GM12878 (cell line): ENCODE measurements around the gene SUFU. TPM values are rescaled to one million over a fixed set of nuclear protein-coding genes. Genes with fewer than 3 reads are reported as not detected.

Experiments used
- BMI1 ChIP-seq: fragments of 450-650 bp; IDR thresholded peaks from 2 replicates; pipeline ENCODE4 v1.6.1; 2016; ENCODE audit warnings: mild to moderate bottlenecking, moderate library complexity, borderline replicate concordance
- CBX3 ChIP-seq: fragments of 200-600 bp; sonication (generic); IDR thresholded peaks from 2 replicates; pipeline ENCODE4 v1.6.1; 2016; ENCODE audit warnings: low read depth, borderline replicate concordance
- CEBPB ChIP-seq, 2 experiments: fragments of 150-350 bp in 1 of 2; IDR thresholded peaks; 2 replicates each; pipeline ENCODE4 v1.6.1; 2012 to 2014; ENCODE audit warnings: low read depth in 2 of 2, low read length in 2 of 2, borderline replicate concordance in 1 of 2, inconsistent platforms in 1 of 2
- CHD2 ChIP-seq: IDR thresholded peaks from 2 replicates; pipeline ENCODE4 v1.6.1; 2011; ENCODE audit warnings: low read depth, low read length, improper control_type of control experiment, borderline replicate concordance
- DPF2 ChIP-seq: fragments of 450-650 bp; IDR thresholded peaks from 2 replicates; pipeline ENCODE4 v1.6.1; 2017; ENCODE audit warnings: mild to moderate bottlenecking
- ETV6 ChIP-seq, 2 experiments: fragments of 450-650 bp in 1 of 2; IDR thresholded peaks in 1 of 2; conservative IDR thresholded peaks in 1 of 2; 2 replicates each; pipeline ENCODE4 v1.6.1; 2014; ENCODE audit warnings: antibody characterized with exemption in 1 of 2, borderline replicate concordance in 1 of 2, low read depth in 1 of 2, mild to moderate bottlenecking in 1 of 2, moderate library complexity in 1 of 2
- KAT2A ChIP-seq: conservative IDR thresholded peaks from 2 replicates; pipeline ENCODE4 v1.6.1; 2011; ENCODE audit warnings: low read depth, low read length; ENCODE audit not compliant: control insufficient read depth
- KLF5 ChIP-seq: fragments of 450-650 bp; IDR thresholded peaks from 2 replicates; pipeline ENCODE4 v1.6.1; 2014; ENCODE audit warnings: mild to moderate bottlenecking; ENCODE audit not compliant: partially characterized antibody
- MTA2 ChIP-seq: fragments of 450-650 bp; IDR thresholded peaks from 2 replicates; pipeline ENCODE4 v1.6.1; 2016; ENCODE audit warnings: low read depth, mild to moderate bottlenecking, moderate library complexity
- NKRF ChIP-seq: fragments of 450-650 bp; conservative IDR thresholded peaks from 2 replicates; pipeline ENCODE4 v1.6.1; 2017; ENCODE audit warnings: mild to moderate bottlenecking, moderate library complexity
- PRDM15 ChIP-seq: fragments of 450-650 bp; formaldehyde crosslinking; IDR thresholded peaks from 2 replicates; pipeline ENCODE4 v1.4.0; 2020; ENCODE audit warnings: mild to moderate bottlenecking, moderate library complexity
- RFX5 ChIP-seq: IDR thresholded peaks from 2 replicates; pipeline ENCODE4 v1.6.1; 2011; ENCODE audit warnings: low read depth, low read length, improper control_type of control experiment
- ZNF217 ChIP-seq: fragments of 450-650 bp; IDR thresholded peaks from 2 replicates; pipeline ENCODE4 v1.6.1; 2017; ENCODE audit warnings: antibody characterized with exemption, mild to moderate bottlenecking
- polyA plus RNA-seq, 11 experiments: library from polyadenylated mRNA; depleted of rRNA in 4 of 11; unstranded in 6 of 11; stranded (reverse) in 5 of 11; fragments of >200 nt; fragmentation: Nextera tagmentation in 4 of 11; fragmentation: Illumina TruSeq in 1 of 11; extraction: Ambion mirVana in 4 of 11; extraction: Trizol in 1 of 11; gene quantifications; 1 replicate in 1 of 11; 2 replicates in 10 of 11; pipeline versions ENCODE4 v1.2.1 to v1.2.3, GENCODE V29; 2011 to 2016; ENCODE audit warnings: inconsistent platforms in 2 of 11, missing spikeins in 2 of 11, low read depth in 1 of 11
- total RNA-seq, 4 experiments: library from RNA; depleted of rRNA in 3 of 4; stranded (reverse); fragments of >200 nt in 3 of 4; fragmentation: Illumina TruSeq in 1 of 4; extraction: Trizol in 1 of 4; gene quantifications; 2 replicates each; pipeline versions ENCODE4 v1.2.1 to v1.2.3, GENCODE V29; 2013 to 2021
- TF ChIP-seq, protein P1 (sequence below): fragments of 450-650 bp; IDR thresholded peaks from 2 replicates; pipeline ENCODE4 v1.6.1; 2017; ENCODE audit warnings: borderline replicate concordance
- TF ChIP-seq, protein P2 (sequence below): fragments of 450-650 bp; IDR thresholded peaks from 2 replicates; pipeline ENCODE4 v1.6.1; 2017; ENCODE audit warnings: mild to moderate bottlenecking, moderate library complexity
- TF ChIP-seq, protein P3 (sequence below): IDR thresholded peaks from 2 replicates; pipeline ENCODE4 v1.6.1; 2012; ENCODE audit warnings: low read length, inconsistent platforms

The SUFU gene
- total and polyA plus RNA-seq, 10 of the 15 experiments (the other 5 are each of a cell fraction or from before 2014, with no cell fraction given): 0.68 to 7.7 (median 2.4) TPM

GRCh38 chr10:102652170-102652916 lies 148.6 kb downstream of the SUFU start (continued):
- no peak for TF ChIP-seq NKRF
- TF ChIP-seq ETV6 (conservative IDR thresholded peaks at IDR 0.05 in 1 of 2, IDR thresholded peaks at IDR 0.05 in 1 of 2; ENCODE audit: borderline replicate concordance in 1 of 2, low read depth in 1 of 2): no peak
- TF ChIP-seq DPF2: peak; percentile 9; the same call in 1 of the 2 replicates
- TF ChIP-seq CEBPB (IDR thresholded peaks at IDR 0.05; ENCODE audit: borderline replicate concordance in 1 of 2, low read depth in 2 of 2, low read length in 2 of 2): no peak
- TF ChIP-seq PRDM15 (CRISPR knock-in tag): no peak
- TF ChIP-seq, protein P1, sequence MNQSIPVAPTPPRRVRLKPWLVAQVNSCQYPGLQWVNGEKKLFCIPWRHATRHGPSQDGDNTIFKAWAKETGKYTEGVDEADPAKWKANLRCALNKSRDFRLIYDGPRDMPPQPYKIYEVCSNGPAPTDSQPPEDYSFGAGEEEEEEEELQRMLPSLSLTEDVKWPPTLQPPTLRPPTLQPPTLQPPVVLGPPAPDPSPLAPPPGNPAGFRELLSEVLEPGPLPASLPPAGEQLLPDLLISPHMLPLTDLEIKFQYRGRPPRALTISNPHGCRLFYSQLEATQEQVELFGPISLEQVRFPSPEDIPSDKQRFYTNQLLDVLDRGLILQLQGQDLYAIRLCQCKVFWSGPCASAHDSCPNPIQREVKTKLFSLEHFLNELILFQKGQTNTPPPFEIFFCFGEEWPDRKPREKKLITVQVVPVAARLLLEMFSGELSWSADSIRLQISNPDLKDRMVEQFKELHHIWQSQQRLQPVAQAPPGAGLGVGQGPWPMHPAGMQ: no peak
- TF ChIP-seq CHD2: no peak
- TF ChIP-seq MTA2: peak; percentile 61
- TF ChIP-seq KLF5: no peak
- no peak for TF ChIP-seq BMI1
- TF ChIP-seq, protein P2, sequence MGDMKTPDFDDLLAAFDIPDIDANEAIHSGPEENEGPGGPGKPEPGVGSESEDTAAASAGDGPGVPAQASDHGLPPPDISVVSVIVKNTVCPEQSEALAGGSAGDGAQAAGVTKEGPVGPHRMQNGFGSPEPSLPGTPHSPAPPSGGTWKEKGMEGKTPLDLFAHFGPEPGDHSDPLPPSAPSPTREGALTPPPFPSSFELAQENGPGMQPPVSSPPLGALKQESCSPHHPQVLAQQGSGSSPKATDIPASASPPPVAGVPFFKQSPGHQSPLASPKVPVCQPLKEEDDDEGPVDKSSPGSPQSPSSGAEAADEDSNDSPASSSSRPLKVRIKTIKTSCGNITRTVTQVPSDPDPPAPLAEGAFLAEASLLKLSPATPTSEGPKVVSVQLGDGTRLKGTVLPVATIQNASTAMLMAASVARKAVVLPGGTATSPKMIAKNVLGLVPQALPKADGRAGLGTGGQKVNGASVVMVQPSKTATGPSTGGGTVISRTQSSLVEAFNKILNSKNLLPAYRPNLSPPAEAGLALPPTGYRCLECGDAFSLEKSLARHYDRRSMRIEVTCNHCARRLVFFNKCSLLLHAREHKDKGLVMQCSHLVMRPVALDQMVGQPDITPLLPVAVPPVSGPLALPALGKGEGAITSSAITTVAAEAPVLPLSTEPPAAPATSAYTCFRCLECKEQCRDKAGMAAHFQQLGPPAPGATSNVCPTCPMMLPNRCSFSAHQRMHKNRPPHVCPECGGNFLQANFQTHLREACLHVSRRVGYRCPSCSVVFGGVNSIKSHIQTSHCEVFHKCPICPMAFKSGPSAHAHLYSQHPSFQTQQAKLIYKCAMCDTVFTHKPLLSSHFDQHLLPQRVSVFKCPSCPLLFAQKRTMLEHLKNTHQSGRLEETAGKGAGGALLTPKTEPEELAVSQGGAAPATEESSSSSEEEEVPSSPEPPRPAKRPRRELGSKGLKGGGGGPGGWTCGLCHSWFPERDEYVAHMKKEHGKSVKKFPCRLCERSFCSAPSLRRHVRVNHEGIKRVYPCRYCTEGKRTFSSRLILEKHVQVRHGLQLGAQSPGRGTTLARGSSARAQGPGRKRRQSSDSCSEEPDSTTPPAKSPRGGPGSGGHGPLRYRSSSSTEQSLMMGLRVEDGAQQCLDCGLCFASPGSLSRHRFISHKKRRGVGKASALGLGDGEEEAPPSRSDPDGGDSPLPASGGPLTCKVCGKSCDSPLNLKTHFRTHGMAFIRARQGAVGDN: 0 out of 2 replicates have a peak, but pooled peaks have one; percentile 40
- TF ChIP-seq RFX5: no peak
- TF ChIP-seq CBX3: no peak
- no peak for TF ChIP-seq KAT2A
- 0 out of 2 replicates have a peak, but pooled peaks have one; percentile 54 for TF ChIP-seq ZNF217
- TF ChIP-seq, protein P3, sequence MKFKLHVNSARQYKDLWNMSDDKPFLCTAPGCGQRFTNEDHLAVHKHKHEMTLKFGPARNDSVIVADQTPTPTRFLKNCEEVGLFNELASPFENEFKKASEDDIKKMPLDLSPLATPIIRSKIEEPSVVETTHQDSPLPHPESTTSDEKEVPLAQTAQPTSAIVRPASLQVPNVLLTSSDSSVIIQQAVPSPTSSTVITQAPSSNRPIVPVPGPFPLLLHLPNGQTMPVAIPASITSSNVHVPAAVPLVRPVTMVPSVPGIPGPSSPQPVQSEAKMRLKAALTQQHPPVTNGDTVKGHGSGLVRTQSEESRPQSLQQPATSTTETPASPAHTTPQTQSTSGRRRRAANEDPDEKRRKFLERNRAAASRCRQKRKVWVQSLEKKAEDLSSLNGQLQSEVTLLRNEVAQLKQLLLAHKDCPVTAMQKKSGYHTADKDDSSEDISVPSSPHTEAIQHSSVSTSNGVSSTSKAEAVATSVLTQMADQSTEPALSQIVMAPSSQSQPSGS: no peak
